Suprapubic skin (tissue), 3 donors: ENCODE data around the gene PDE9A.

Experiments used
- CTCF ChIP-seq, 2 donors: fragments of 200-600 bp in 1 of 2; fragments of 450-650 bp in 1 of 2; sonication (generic) in 1 of 2; IDR thresholded peaks; one replicate each; pipeline ENCODE4 v1.5.1; 2016 to 2019; ENCODE audit warnings: antibody characterized with exemption in 2 of 2, mild to moderate bottlenecking in 1 of 2, moderate library complexity in 1 of 2
- EP300 ChIP-seq: sonication (generic); formaldehyde crosslinking; IDR thresholded peaks from one replicate; pipeline ENCODE4 v1.6.1; 2017; ENCODE audit warnings: antibody characterized with exemption

- TF ChIP-seq CTCF (IDR thresholded peaks at IDR 0.05) (no peak), EP300 (no peak)
Measured at GRCh38 chr21:42779431-42779861, 126.0 kb downstream of the PDE9A start.
